ENCODE data around the gene TTYH3. TPM values are rescaled to one million over a fixed set of nuclear protein-coding genes. Genes with fewer than 3 reads are reported as not detected.

TTYH3 gene
- total and polyA plus RNA-seq, 2 of the 8 experiments (the other 6 are each of a cell fraction or from before 2014, with no cell fraction given), result 66.2 to 169 TPM

DNA sequence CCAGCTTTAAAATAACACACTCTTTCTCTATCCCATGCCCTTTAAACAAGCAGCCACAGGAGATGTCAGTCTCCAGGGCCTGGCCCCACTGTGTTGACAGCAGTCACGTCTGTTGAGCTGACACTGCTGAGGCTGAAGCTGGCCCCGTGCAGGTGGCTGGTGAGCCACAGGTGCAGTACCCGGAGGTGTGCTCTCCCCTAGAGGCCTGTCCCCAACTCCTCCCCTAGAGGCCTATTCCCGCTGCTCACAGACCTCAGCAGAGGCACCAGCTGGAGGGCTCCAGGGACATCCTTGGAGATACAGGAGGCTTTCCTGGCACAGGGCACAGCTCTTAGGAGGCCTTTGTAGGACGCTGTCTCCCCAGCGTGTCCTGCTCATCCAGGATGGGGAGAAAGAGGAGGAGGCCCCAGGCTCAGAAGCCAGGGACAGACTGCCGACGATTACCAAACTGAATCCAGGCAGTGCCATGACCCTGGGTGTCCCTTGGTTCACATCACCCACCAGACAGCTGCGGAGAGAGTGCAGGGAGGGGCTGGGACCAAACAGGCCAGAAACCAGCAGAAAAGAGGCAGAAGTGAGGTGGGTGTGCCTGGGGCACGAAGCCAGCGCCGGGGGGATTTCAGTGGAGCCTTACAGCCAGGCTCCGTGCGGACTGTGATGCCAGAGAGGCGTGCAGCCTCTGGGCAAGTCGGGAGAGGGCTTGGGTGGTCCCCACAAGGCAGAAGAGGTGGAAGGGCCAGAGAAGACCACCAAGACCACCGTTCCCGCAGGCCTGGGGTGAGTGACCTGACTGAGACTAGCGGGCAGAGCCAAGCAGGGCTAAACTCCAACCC, 18.5 kb upstream of the TTYH3 start:
- H3K4me3 ChIP-seq (ENCODE audit: extremely low read depth in 1 of 4, insufficient read depth in 2 of 4, low read depth in 3 of 4, low read length in 4 of 4), result no peak overlapping the region
- TF ChIP-seq EGR1 (IDR thresholded peaks at IDR 0.05; ENCODE audit: borderline replicate concordance, low read depth, low read length) (no peak), JUN (IDR thresholded peaks at IDR 0.05; ENCODE audit: low read depth, low read length) (no peak), ASH2L (IDR thresholded peaks at IDR 0.05; ENCODE audit: low read length) (no peak), CTCF (IDR thresholded peaks at IDR 0.05; ENCODE audit: control extremely low read depth in 1 of 3, insufficient read depth in 1 of 3, low read depth in 1 of 3, low read length in 3 of 3) (peak in 1 of 3 experiments; percentile 8; a peak in 1 of 4 replicates), BCL11A (IDR thresholded peaks at IDR 0.05; ENCODE audit: low read depth in 2 of 2, low read length in 2 of 2) (no peak), MAX (IDR thresholded peaks at IDR 0.05) (no peak), HDAC6 (IDR thresholded peaks at IDR 0.05; ENCODE audit: low read depth, low read length) (no peak), GABPA (IDR thresholded peaks at IDR 0.05; ENCODE audit: borderline replicate concordance, insufficient read depth, low read length) (no peak), POLR2A (IDR thresholded peaks at IDR 0.05; ENCODE audit: control extremely low read depth in 1 of 2, low read depth in 2 of 2, low read length in 2 of 2) (no peak)

More for the DNA sequence above, 18.5 kb upstream of the TTYH3 start:
- Histone ChIP-seq H3K79me2 (ENCODE audit: control insufficient read depth in 1 of 2, insufficient read depth in 2 of 2, low read length in 2 of 2) (no peaks in the 10 kb centered on the region), H3K9me3 (ENCODE audit: insufficient read depth in 2 of 2, low read depth in 1 of 2, low read length in 1 of 2) (no peaks in the 10 kb centered on the region), H3K23me2 (ENCODE audit: low read depth, low read length) (no peaks in the 10 kb centered on the region), H3K18ac (ENCODE audit: extremely low read depth, low read length) (no peak overlapping the region), H4K5ac (ENCODE audit: insufficient read length, low read depth, low read length) (peak overlapping the region; percentile 18), H3K4me2 (ENCODE audit: insufficient read depth in 1 of 2, low read depth in 2 of 2, low read length in 2 of 2) (no peak overlapping the region), H2AK5ac (ENCODE audit: low read depth, low read length) (peak overlapping the region; percentile 94), H3K4ac (replicated peaks; ENCODE audit: insufficient read length, low read depth, low read length) (peak overlapping the region; percentile 9), H3K14ac (ENCODE audit: insufficient read length) (no peak overlapping the region), H3K4me1 (replicated peaks in 1 of 4; ENCODE audit: control insufficient read depth in 3 of 4, insufficient read depth in 4 of 4, low read length in 3 of 4) (peaks cover 0 to 32% (median 17%) of the 10 kb centered on the region in 4 experiments; a peak in 6 of 7 replicates), H3K36me3 (ENCODE audit: control insufficient read depth in 2 of 4, insufficient read depth in 4 of 4, low read length in 3 of 4) (no peaks in the 10 kb centered on the region), H2BK5ac (ENCODE audit: low read depth, low read length) (peak overlapping the region; percentile 73; the same call in 1 of the 2 replicates), H2BK20ac (ENCODE audit: low read length) (peak overlapping the region; percentile 55; the same call in 1 of the 2 replicates), H3K27ac (ENCODE audit: low read depth, low read length) (0 out of 2 replicates have a peak overlapping the region, but pooled peaks have one; percentile 31), H3K9ac (replicated peaks in 1 of 4; ENCODE audit: extremely low read depth in 1 of 4, low read depth in 3 of 4, low read length in 3 of 4) (no peak overlapping the region; a peak in 1 of 7 replicates), H4K8ac (ENCODE audit: extremely low read depth, insufficient read depth, low read length) (no peak overlapping the region), H3K56ac (replicated peaks; ENCODE audit: insufficient read length, low read depth, low read length) (no peak overlapping the region), H3K27me3 (replicated peaks in 1 of 4; ENCODE audit: control insufficient read depth in 3 of 4, extremely low read depth in 1 of 4, insufficient read depth in 3 of 4, low read length in 3 of 4) (0 out of 7 replicates have a peak, but pooled peaks cover 0 to 2% (median 0%) of the 10 kb centered on the region in 4 experiments), H2BK15ac (ENCODE audit: low read length) (peak overlapping the region; percentile 100), H4K20me1 (replicated peaks in 1 of 2; ENCODE audit: control insufficient read depth in 1 of 2, insufficient read depth in 2 of 2, low read length in 2 of 2) (no peaks in the 10 kb centered on the region), H2AFZ (ENCODE audit: low read length) (no peak overlapping the region), H2BK12ac (ENCODE audit: low read depth, low read length) (peak overlapping the region; percentile 29; the same call in 1 of the 2 replicates), H2BK120ac (replicated peaks; ENCODE audit: low read depth, low read length) (no peak overlapping the region), H3K79me1 (ENCODE audit: low read depth, low read length) (no peaks in the 10 kb centered on the region; the same call in none of the 2 replicates), H3K23ac (ENCODE audit: insufficient read length) (no peak overlapping the region), H4K91ac (replicated peaks; ENCODE audit: insufficient read length, low read length) (peak overlapping the region; percentile 57)
- ChIA-PET POLR2A (ENCODE audit: partially characterized antibody) (interaction anchor here (0.8 to 4.8 kb wide), 7 partner anchors 8 to 47 kb away, joined by 3 to 30 read pairs (median 4); partner anchors contain the start of gene TTYH3), CTCF (ENCODE audit: partially characterized antibody) (interaction anchor here (0.9 to 4.4 kb wide), 20 partner anchors 8 to 801 kb away, joined by 3 to 28 read pairs (median 4); partner anchors contain the start of gene TTYH3)
- FAIRE-seq, result no peak
- WGBS, 2 experiments (ENCODE audit: extremely low coverage in 1 of 2, insufficient coverage in 1 of 2, insufficient read length in 1 of 2, insufficient replicate concordance in 2 of 2, low coverage in 1 of 2, low lambda C conversion rate in 2 of 2, missing lambda C conversion rate in 1 of 2), result 91% methylated on average over 19 of the region's 19 CpGs; no CpG with 5 or more reads in 1 of the 2 experiments
- DNase-seq (ENCODE audit: low read depth in 1 of 2, low spot score in 2 of 2), result no peak

All from H1 (cell line).